ENCODE measurements around the gene ERICH6. TPM values are rescaled to one million over a fixed set of nuclear protein-coding genes. Genes with fewer than 3 reads are reported as not detected.

ERICH6 gene
- total RNA-seq, 1 donor from 2014 or later = 0.40 TPM

DNA sequence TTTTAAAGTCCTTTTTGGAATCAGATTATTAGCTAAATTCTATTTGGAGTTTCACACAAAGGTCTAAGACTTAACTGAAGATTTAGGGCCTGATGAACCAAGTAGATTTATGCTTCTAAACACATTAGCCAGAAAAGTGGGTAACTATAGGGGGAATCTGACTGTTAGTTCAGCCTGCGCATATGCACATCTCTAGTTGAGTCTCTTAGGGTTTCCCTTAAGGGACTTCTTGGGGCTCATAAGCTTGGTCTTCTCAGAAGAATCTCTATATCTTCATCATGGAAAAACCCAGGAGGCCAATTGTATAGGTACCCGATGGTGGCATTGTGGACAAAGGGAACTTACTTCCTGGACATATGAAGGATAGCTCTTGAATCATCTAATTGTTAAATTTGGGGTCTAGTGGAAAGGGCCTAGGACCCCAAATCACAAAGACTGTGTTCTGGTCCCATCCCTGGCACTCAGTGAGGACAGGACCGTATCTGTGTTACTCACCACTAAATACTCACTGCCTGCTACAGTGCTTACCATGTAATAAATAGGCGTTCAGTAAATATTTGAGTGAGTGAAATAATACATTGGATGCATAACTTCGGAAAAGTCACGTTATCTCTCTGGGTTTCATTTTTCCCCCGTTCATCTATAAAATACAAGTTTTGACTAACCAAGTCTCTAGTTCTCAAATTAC is 83.6 kb downstream of the ERICH6 start:
- Mint-ChIP-seq H3K4me1 (no peaks in the 10 kb centered on the region), H3K4me3 (no peak overlapping the region), H3K9me3 (peaks cover 3% of the 10 kb centered on the region)

GRCh38 chr3:150613709-150614480 is 89.8 kb downstream of the ERICH6 start:
- Mint-ChIP-seq H3K27me3 (ENCODE audit: low read depth) (no peaks in the 10 kb centered on the region), H3K9me3 (peaks cover 6% of the 10 kb centered on the region), H3K36me3 (ENCODE audit: low read depth) (peaks cover 32% of the 10 kb centered on the region), H3K27ac (ENCODE audit: unreplicated experiment) (no peak overlapping the region), H3K4me1 (peaks cover 9% of the 10 kb centered on the region), H3K4me3 (no peak overlapping the region)
- DNase-seq (ENCODE audit: low read depth, low spot score) = no peak
- TF ChIP-seq CTCF (conservative IDR thresholded peaks at IDR 0.05) = no peak

More for the DNA sequence above, 83.6 kb downstream of the ERICH6 start:
- no peak for TF ChIP-seq CTCF (conservative IDR thresholded peaks at IDR 0.05)
- Mint-ChIP-seq H3K27me3 (ENCODE audit: low read depth) (no peaks in the 10 kb centered on the region), H3K27ac (ENCODE audit: unreplicated experiment) (no peak overlapping the region), H3K36me3 (ENCODE audit: low read depth) (peaks cover 19% of the 10 kb centered on the region)
- no peak for DNase-seq (ENCODE audit: low read depth, low spot score)

- Mint-ChIP-seq H3K27me3 (ENCODE audit: low read depth) (no peaks in the 10 kb centered on the region), H3K27ac (ENCODE audit: unreplicated experiment) (no peak overlapping the region), H3K9me3 (peaks cover 6% of the 10 kb centered on the region), H3K4me3 (no peak overlapping the region), H3K4me1 (peaks cover 15% of the 10 kb centered on the region), H3K36me3 (ENCODE audit: low read depth) (peaks cover 26% of the 10 kb centered on the region)
- no peak for TF ChIP-seq CTCF (conservative IDR thresholded peaks at IDR 0.05)
- DNase-seq (ENCODE audit: low read depth, low spot score) = no peak
These were observed 90.7 kb downstream of the ERICH6 start for GRCh38 chr3:150613034-150613433.

- Mint-ChIP-seq H3K36me3 (ENCODE audit: low read depth) (peaks cover 24% of the 10 kb centered on the region), H3K27ac (ENCODE audit: unreplicated experiment) (no peak overlapping the region)
- no peak for DNase-seq (ENCODE audit: low read depth, low spot score)
These were observed 91.2 kb downstream of the ERICH6 start for GRCh38 chr3:150612494-150612893.

GRCh38 chr3:150611666-150612065 is 92.1 kb downstream of the ERICH6 start:
- no peak for TF ChIP-seq CTCF (conservative IDR thresholded peaks at IDR 0.05)
- H3K4me3 Mint-ChIP-seq = no peak overlapping the region
- no peak for DNase-seq (ENCODE audit: low read depth, low spot score)
- H3K9me3 Mint-ChIP-seq = peaks cover 4% of the 10 kb centered on the region
- no peaks in the 10 kb centered on the region for H3K27me3 Mint-ChIP-seq (ENCODE audit: low read depth)
- peaks cover 29% of the 10 kb centered on the region for H3K4me1 Mint-ChIP-seq
- H3K27ac Mint-ChIP-seq (ENCODE audit: unreplicated experiment) = no peak overlapping the region
- H3K36me3 Mint-ChIP-seq (ENCODE audit: low read depth) = peaks cover 21% of the 10 kb centered on the region

More at GRCh38 chr3:150612494-150612893, 91.2 kb downstream of the ERICH6 start:
- Mint-ChIP-seq H3K27me3 (ENCODE audit: low read depth) (no peaks in the 10 kb centered on the region), H3K9me3 (peaks cover 6% of the 10 kb centered on the region), H3K4me3 (no peak overlapping the region), H3K4me1 (peaks cover 21% of the 10 kb centered on the region)
- no peak for TF ChIP-seq CTCF (conservative IDR thresholded peaks at IDR 0.05)

All from neural crest cell (in vitro differentiated cells).